ENCODE data around the gene NUDCD3. TPM values are rescaled to one million over a fixed set of nuclear protein-coding genes. Genes with fewer than 3 reads are reported as not detected.
"Not testable (repeated sequence)": the region's sequence is repeated elsewhere in the genome, so short reads cannot be mapped to it uniquely, and the experiment has no call there.

NUDCD3 gene
- total and polyA plus RNA-seq, 2 experiments from 2014 or later: 35.7 to 42.7 TPM

DNA sequence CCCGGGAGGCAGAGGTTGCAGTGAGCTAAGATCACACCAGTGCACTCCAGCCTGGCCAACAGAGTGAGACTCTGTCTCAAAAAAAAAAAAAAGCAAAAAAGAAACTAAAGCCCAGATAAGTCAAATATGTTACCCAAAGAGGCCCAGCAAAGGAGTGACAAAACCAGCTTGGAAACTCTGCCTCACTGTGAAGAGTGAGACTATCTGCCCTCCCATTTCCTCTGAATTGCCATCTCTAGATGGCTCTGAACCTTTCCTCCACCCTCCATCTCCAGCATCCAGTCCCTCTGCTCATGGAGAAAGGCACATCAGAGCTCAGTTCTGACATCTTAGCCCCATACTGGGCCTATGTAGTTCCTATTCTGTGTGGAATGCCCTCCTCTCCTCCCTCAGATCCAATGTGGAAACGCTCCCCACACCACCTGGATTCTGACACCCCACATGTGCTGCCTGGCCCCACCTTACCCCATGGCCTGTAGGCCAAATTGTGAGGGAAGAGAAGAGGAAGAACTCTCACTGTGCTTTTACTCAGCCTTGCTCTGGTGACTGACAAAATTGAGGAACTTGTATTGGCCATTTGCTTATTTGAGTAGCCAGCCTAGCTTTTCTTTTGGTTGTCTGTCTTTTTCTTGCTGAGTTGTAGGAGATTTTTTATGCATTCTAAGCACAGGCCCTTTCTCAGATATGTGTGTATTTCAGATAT is 18.0 kb upstream of the NUDCD3 start (continued):
- no peak for TF ChIP-seq POLR2AphosphoS5 (IDR thresholded peaks at IDR 0.05; ENCODE audit: low read depth)
- TF ChIP-seq, protein P1, sequence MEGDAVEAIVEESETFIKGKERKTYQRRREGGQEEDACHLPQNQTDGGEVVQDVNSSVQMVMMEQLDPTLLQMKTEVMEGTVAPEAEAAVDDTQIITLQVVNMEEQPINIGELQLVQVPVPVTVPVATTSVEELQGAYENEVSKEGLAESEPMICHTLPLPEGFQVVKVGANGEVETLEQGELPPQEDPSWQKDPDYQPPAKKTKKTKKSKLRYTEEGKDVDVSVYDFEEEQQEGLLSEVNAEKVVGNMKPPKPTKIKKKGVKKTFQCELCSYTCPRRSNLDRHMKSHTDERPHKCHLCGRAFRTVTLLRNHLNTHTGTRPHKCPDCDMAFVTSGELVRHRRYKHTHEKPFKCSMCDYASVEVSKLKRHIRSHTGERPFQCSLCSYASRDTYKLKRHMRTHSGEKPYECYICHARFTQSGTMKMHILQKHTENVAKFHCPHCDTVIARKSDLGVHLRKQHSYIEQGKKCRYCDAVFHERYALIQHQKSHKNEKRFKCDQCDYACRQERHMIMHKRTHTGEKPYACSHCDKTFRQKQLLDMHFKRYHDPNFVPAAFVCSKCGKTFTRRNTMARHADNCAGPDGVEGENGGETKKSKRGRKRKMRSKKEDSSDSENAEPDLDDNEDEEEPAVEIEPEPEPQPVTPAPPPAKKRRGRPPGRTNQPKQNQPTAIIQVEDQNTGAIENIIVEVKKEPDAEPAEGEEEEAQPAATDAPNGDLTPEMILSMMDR (conservative IDR thresholded peaks at IDR 0.05; ENCODE audit: low read depth in 2 of 2): no peak
- no peak for TF ChIP-seq CREB1 (CRISPR knock-in tag; IDR thresholded peaks at IDR 0.05; ENCODE audit: low read depth)

DNA sequence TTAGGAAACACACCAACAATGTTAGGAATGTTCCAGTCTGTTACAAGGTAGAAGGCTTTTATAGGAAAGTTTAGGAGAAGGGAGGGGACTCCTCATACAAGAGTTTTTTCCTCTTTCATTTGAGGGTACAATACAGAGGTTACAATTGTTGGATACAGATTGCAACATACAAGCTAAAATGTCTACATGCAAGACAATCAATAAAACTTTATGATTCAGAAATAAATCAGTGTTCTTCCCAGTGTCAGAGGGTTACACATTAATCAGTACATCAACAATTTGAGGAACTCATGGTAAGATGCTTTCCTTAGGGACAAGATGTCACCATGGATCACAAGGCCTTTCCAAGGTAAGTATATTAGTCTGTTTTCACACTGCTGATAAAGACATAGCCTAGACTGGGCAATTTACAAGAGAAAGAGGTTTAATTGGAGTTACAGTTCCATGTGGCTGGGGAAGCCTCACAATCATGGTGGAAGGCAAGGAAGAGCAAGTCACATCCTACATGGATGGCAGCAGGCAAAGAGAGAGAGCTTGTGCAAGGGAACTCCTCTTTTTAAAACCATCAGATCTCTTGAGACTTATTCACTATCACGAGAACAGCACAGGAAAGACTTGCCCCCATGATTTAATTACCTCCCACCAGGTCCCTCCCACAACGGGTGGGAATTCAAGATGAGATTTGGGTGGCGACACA is 16.3 kb upstream of the NUDCD3 start:
- not testable (repeated sequence) for H3K4me1 ChIP-seq (ENCODE audit: insufficient read depth); H3K36me3 Mint-ChIP-seq (ENCODE audit: low read depth); H3K27ac ChIP-seq (ENCODE audit: low read depth); H3K27ac Mint-ChIP-seq; H3K4me2 ChIP-seq; H3K36me3 ChIP-seq (ENCODE audit: insufficient read depth); H3K4me1 Mint-ChIP-seq; H3K79me2 ChIP-seq (replicated peaks; ENCODE audit: insufficient read depth); H3K27me3 ChIP-seq (ENCODE audit: insufficient read depth); ATAC-seq; H3F3A ChIP-seq (replicated peaks; ENCODE audit: low read depth); H3K4me3 ChIP-seq; H3K9me2 ChIP-seq (ENCODE audit: insufficient read depth); DNase-seq (ENCODE audit: low spot score); H2AFZ ChIP-seq; H4K20me1 ChIP-seq (replicated peaks; ENCODE audit: insufficient read depth); H3K4me3 Mint-ChIP-seq; H3K27me3 Mint-ChIP-seq (ENCODE audit: insufficient read depth, low read depth, poor library complexity)
- peaks cover 34% of the 10 kb centered on the region for H3K9me3 Mint-ChIP-seq

DNA sequence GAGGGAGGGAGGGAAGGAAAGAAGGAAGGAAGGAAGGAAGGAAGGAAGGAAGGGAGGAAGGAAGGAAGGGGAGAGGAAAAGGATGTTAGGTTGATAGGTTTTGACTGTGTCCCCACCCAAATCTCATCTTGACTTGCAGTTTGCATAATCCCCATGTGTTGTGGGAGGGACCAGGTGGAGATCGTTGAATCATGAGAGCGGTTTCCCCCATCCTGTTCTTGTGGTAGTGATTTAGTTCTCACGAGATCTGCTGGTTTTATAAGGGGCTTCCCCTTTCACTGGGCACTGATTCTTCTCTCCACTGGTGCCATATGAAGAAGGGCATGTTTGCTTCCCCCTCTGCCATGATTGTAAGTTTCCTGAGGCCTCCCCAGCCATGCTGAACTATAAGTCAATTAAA is 15.1 kb upstream of the NUDCD3 start:
- Histone ChIP-seq H3K27ac (ENCODE audit: low read depth) (no peak overlapping the region), H3K4me3 (no peak overlapping the region), H2AFZ (no peak overlapping the region), H3K9me2 (ENCODE audit: insufficient read depth) (peaks cover 3% of the 10 kb centered on the region; the same call in 1 of the 2 replicates), H4K20me1 (replicated peaks; ENCODE audit: insufficient read depth) (no peaks in the 10 kb centered on the region), H3K27me3 (ENCODE audit: insufficient read depth) (no peaks in the 10 kb centered on the region), H3K4me1 (ENCODE audit: insufficient read depth) (no peaks in the 10 kb centered on the region), H3K4me2 (no peak overlapping the region), H3F3A (replicated peaks; ENCODE audit: low read depth) (no peaks in the 10 kb centered on the region), H3K79me2 (replicated peaks; ENCODE audit: insufficient read depth) (no peaks in the 10 kb centered on the region), H3K36me3 (ENCODE audit: insufficient read depth) (no peaks in the 10 kb centered on the region)
- Mint-ChIP-seq H3K36me3 (ENCODE audit: low read depth) (peaks cover 4% of the 10 kb centered on the region; the same call in 1 of the 3 replicates), H3K4me1 (no peaks in the 10 kb centered on the region), H3K27me3 (ENCODE audit: insufficient read depth, low read depth, poor library complexity) (peaks cover 1% of the 10 kb centered on the region), H3K27ac (no peak overlapping the region), H3K4me3 (no peak overlapping the region), H3K9me3 (peaks cover 31% of the 10 kb centered on the region)
- DNase-seq (ENCODE audit: low spot score) (no peak), ATAC-seq (no peak)
- TF ChIP-seq ZNF114 (CRISPR knock-in tag; IDR thresholded peaks at IDR 0.05): no peak
- TF ChIP-seq ZNF331 (CRISPR knock-in tag; IDR thresholded peaks at IDR 0.05; ENCODE audit: low read depth): no peak
- no peak for TF ChIP-seq STAT1 (IDR thresholded peaks at IDR 0.05; ENCODE audit: unreplicated experiment)
- no peak for TF ChIP-seq NANOG (IDR thresholded peaks at IDR 0.05; ENCODE audit: borderline replicate concordance)
- no peak for TF ChIP-seq POLR2AphosphoS5 (IDR thresholded peaks at IDR 0.05; ENCODE audit: low read depth)
- TF ChIP-seq, protein P2, sequence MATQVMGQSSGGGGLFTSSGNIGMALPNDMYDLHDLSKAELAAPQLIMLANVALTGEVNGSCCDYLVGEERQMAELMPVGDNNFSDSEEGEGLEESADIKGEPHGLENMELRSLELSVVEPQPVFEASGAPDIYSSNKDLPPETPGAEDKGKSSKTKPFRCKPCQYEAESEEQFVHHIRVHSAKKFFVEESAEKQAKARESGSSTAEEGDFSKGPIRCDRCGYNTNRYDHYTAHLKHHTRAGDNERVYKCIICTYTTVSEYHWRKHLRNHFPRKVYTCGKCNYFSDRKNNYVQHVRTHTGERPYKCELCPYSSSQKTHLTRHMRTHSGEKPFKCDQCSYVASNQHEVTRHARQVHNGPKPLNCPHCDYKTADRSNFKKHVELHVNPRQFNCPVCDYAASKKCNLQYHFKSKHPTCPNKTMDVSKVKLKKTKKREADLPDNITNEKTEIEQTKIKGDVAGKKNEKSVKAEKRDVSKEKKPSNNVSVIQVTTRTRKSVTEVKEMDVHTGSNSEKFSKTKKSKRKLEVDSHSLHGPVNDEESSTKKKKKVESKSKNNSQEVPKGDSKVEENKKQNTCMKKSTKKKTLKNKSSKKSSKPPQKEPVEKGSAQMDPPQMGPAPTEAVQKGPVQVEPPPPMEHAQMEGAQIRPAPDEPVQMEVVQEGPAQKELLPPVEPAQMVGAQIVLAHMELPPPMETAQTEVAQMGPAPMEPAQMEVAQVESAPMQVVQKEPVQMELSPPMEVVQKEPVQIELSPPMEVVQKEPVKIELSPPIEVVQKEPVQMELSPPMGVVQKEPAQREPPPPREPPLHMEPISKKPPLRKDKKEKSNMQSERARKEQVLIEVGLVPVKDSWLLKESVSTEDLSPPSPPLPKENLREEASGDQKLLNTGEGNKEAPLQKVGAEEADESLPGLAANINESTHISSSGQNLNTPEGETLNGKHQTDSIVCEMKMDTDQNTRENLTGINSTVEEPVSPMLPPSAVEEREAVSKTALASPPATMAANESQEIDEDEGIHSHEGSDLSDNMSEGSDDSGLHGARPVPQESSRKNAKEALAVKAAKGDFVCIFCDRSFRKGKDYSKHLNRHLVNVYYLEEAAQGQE (IDR thresholded peaks at IDR 0.05; ENCODE audit: unreplicated experiment): no peak
- no peak for TF ChIP-seq CREB1 (CRISPR knock-in tag; IDR thresholded peaks at IDR 0.05; ENCODE audit: low read depth)
